AG04450 (cell line): Measurements from ENCODE around the gene HPCAL1. TPM values are rescaled to one million over a fixed set of nuclear protein-coding genes. Genes with fewer than 3 reads are reported as not detected.

ENCODE experiments used
- CTCF ChIA-PET: fragments of 300-600, 350-600 bp; formaldehyde crosslinking; extraction: SDS; loops from one replicate; lab custom pipeline; 2022; ENCODE audit warnings: antibody characterized with exemption, inconsistent platforms; lab: Charles Lee
- POLR2A ChIA-PET: fragments of 350-600 bp; formaldehyde crosslinking; extraction: SDS; loops from one replicate; lab custom pipeline; 2021; ENCODE audit warnings: antibody characterized with exemption, inconsistent platforms; lab: Yijun Ruan, JAX
- DNase-seq: peaks from one replicate; pipeline ENCODE4 v3.0.0-alpha.2; 2011; ENCODE audit warnings: low read depth, low spot score
- H3K27ac ChIP-seq: one replicate; pipeline ENCODE4 v1.5.1; 2012; ENCODE audit warnings: low read depth, low read length, control low read depth
- H3K27me3 ChIP-seq: one replicate; pipeline ENCODE4 v1.6.0; 2012; ENCODE audit warnings: low read length; ENCODE audit not compliant: control insufficient read depth, insufficient read depth
- H3K4me3 ChIP-seq: 2 replicates; pipeline ENCODE4 v1.5.1; 2011; ENCODE audit warnings: mild to moderate bottlenecking, low read depth, low read length, control low read depth
- H3K9me3 ChIP-seq: 2 replicates; pipeline ENCODE4 v1.5.1; 2012; ENCODE audit warnings: low read length; ENCODE audit not compliant: control insufficient read depth, insufficient read depth
- polyA plus RNA-seq: library from polyadenylated mRNA; depleted of rRNA; stranded (reverse); fragments of >200 nt; gene quantifications from 2 replicates; pipeline ENCODE4 v1.2.3, GENCODE V29; 2011
- TF ChIP-seq, protein P1 (sequence below): IDR thresholded peaks from 2 replicates; pipeline ENCODE4 v1.5.1; 2011; ENCODE audit warnings: low read depth, low read length, control low read depth, inconsistent platforms

HPCAL1 gene
- polyA plus RNA-seq, 1 experiment: 14.4 TPM

DNA sequence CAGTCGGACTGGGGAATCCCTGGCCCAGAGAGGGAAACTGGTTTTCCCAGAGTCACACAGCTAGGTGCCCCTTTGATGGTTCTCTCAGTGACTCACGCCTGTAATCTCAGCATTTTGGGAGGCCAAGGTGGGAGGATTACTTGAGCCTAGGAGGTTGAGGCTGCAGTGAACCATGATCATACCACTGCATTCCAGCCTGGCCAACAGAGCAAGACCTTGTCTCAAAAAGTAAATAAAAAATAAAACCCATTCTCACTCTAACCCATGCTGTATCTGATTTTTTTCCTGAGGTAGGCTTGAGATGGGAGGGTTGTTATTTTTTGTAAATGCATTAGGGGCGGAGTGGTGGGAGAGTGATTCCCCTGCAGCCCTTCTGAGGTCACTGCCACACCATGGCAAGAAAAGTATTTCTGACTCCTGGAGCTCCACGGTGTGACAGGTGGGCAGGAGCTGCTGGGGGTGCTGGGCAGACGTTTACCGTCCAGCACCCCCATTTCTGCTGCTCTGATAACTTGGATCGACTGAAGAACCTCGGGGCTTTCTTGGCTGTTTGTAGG is 60.3 kb downstream of the HPCAL1 start:
- Histone ChIP-seq H3K4me3 (no peak overlapping the region), H3K27ac (no peak overlapping the region), H3K27me3 (no peaks in the 10 kb centered on the region), H3K9me3 (no peaks in the 10 kb centered on the region)
- ChIA-PET CTCF (interaction anchor here (1.1 kb wide), 1 partner anchor 46 kb away, joined by 3 read pairs; no protein-coding TSS in a partner anchor), POLR2A (no interaction called here)
- TF ChIP-seq, protein P1, sequence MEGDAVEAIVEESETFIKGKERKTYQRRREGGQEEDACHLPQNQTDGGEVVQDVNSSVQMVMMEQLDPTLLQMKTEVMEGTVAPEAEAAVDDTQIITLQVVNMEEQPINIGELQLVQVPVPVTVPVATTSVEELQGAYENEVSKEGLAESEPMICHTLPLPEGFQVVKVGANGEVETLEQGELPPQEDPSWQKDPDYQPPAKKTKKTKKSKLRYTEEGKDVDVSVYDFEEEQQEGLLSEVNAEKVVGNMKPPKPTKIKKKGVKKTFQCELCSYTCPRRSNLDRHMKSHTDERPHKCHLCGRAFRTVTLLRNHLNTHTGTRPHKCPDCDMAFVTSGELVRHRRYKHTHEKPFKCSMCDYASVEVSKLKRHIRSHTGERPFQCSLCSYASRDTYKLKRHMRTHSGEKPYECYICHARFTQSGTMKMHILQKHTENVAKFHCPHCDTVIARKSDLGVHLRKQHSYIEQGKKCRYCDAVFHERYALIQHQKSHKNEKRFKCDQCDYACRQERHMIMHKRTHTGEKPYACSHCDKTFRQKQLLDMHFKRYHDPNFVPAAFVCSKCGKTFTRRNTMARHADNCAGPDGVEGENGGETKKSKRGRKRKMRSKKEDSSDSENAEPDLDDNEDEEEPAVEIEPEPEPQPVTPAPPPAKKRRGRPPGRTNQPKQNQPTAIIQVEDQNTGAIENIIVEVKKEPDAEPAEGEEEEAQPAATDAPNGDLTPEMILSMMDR: no peak
- no peak for DNase-seq

DNA sequence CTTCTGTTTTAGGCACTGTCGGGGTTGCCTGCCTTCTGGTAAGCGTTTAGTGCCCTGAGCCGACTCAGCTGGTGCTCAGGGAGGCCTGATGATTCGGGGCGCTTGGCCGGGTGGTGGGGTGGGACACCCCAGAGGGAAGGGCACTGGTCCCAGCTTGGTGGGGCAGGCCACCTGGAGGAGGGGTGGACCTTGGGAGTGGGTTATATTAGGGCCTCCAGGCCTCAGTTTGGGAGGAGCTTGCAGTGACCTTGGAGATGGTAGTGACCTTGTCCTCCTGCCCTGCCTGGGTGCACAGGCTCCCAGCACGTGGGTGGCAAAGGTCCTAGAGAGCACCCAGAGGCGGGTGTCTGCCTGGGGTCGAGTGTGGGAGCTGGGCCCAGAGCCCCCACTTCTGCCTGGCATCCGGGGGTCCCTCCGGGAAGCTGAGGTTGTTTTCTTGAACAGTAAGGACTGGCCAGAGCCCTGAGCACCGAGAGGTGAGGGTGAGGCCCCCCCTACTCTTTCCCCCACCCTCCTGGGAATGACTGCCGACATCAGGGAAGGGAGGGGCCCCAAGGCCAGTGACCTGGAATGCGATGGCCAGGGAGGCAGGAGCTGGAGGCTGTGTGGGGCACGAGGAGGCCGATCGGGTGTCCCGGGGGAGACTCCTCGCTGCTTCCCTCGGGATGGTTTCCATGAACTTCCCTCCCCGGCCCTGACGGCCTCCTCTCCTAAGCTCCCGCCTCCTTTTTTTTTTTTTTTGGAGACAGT is 61.3 kb downstream of the HPCAL1 start:
- Histone ChIP-seq H3K27ac (no peak overlapping the region), H3K9me3 (no peaks in the 10 kb centered on the region), H3K27me3 (no peaks in the 10 kb centered on the region), H3K4me3 (no peak overlapping the region)
- ChIA-PET POLR2A (no interaction called here), CTCF (interaction anchor here (1.1 kb wide), 1 partner anchor 45 kb away, joined by 3 read pairs; no protein-coding TSS in a partner anchor)
- DNase-seq: no peak
- TF ChIP-seq, protein P1: no peak

DNA sequence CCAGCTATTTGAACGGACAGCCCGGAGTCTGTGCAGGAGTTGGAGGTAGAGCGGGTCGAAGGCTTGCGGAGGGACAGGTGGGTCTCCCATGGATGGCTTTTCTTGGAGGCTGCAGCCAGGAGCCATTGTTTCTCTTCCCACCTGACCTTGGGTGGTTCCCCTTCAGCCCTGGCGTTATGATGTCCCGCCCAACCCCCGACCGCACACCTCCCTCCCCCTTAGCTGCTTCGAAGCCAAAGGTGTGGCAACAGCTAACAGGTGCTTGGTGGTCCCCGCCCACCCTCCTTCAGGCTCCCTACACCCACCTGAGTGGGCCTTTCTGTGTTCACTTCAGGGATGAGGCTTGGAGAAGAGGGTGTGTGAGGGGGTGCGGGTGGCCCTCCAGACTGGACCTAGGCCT is 62.7 kb downstream of the HPCAL1 start:
- H3K4me3 ChIP-seq: no peak overlapping the region
- no peaks in the 10 kb centered on the region for H3K27me3 ChIP-seq
- no peak overlapping the region for H3K27ac ChIP-seq
- H3K9me3 ChIP-seq: no peaks in the 10 kb centered on the region
- TF ChIP-seq, protein P1: no peak
- ChIA-PET CTCF (no interaction called here), POLR2A (interaction anchor here (0.6 kb wide), 1 partner anchor 292 kb away, joined by 4 read pairs; no protein-coding TSS in a partner anchor)
- DNase-seq: no peak

DNA sequence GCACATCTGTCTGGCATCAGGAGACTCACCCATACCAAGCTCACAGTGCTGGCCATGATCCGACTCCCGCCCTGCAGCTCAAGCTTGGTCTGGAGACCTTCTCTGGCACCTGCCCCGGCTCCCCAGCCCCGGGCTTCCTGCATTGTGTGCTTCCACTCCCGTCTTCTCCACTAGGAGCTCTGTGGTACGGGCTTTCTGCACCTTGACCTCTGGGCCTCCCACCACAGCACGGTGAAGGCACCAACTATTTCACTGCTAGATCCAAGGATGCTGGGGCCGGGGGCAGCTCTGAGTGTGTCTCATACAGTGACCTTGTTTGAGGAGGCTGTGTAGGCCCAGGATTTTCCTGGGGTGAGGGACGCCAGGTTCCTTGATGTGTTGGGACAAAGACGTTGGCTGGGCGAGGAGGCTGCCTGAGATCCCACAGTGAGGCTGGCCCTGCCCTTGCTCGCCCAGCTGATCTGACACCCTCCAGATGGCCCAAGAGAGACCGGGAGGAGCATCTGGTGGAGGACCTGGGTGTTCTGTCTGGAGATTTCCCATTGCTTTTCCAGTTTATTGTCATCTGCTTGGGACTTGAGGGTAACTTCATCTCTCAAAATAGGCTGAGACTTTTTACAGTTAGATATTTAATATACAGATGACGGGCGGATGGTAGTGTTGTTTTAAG is 64.0 kb downstream of the HPCAL1 start:
- Histone ChIP-seq H3K27me3 (no peaks in the 10 kb centered on the region), H3K27ac (no peak overlapping the region), H3K9me3 (no peaks in the 10 kb centered on the region), H3K4me3 (no peak overlapping the region)
- TF ChIP-seq, protein P1: no peak
- no peak for DNase-seq
- CTCF ChIA-PET: no interaction called here
- POLR2A ChIA-PET: interaction anchor here (0.6 kb wide), 1 partner anchor 53 kb away, joined by 6 read pairs; no protein-coding TSS in a partner anchor
